ENCODE measurements around the gene AIFM1. TPM values are rescaled to one million over a fixed set of nuclear protein-coding genes. Genes with fewer than 3 reads are reported as not detected.

Gene AIFM1
- polyA plus RNA-seq, 1 donor (not counting 4 experiments of a cell fraction or from before 2014, with no cell fraction given): 52.5 TPM

- no peaks in the 10 kb centered on the region for H3K36me3 ChIP-seq (ENCODE audit: control insufficient read depth in 2 of 2, extremely low read depth in 1 of 2, insufficient read depth in 2 of 2, low read length in 2 of 2)
- H3K27me3 ChIP-seq (ENCODE audit: control insufficient read depth, extremely low read depth, insufficient read depth, low read length): no peaks in the 10 kb centered on the region
- TF ChIP-seq CTCF (optimal IDR thresholded peaks at IDR 0.05 in 1 of 3, IDR thresholded peaks at IDR 0.05 in 1 of 3, conservative IDR thresholded peaks at IDR 0.05 in 1 of 3; ENCODE audit: extremely low read depth in 1 of 3, insufficient read depth in 2 of 3, low read length in 3 of 3): no peak
- no peak overlapping the region for H2AFZ ChIP-seq (ENCODE audit: control insufficient read depth, low read length)
- H4K20me1 ChIP-seq (ENCODE audit: control insufficient read depth, extremely low read depth, insufficient read depth, low read length): no peaks in the 10 kb centered on the region
- H3K9ac ChIP-seq (ENCODE audit: control insufficient read depth, extremely low read depth, insufficient read depth, low read length): peak overlapping the region; percentile 29
- peak overlapping the region in 1 of 3 experiments; percentile 7 for H3K4me3 ChIP-seq (ENCODE audit: control insufficient read depth in 2 of 3, extremely low read depth in 1 of 3, insufficient read depth in 2 of 3, low read depth in 1 of 3, low read length in 3 of 3)
- dilution Hi-C loops (cut with MboI; ENCODE audit: extremely low pct_ligation_motif_present, low sequenced_read_pairs): no loop called here
- H3K4me2 ChIP-seq (ENCODE audit: control insufficient read depth, extremely low read depth, insufficient read depth, low read depth, low read length): peak overlapping the region; percentile 22
- no peaks in the 10 kb centered on the region for H3K9me3 ChIP-seq (ENCODE audit: control insufficient read depth, low read depth, low read length)
- peak overlapping the region; percentile 83 for H3K27ac ChIP-seq (ENCODE audit: control insufficient read depth, insufficient read depth, low read length)
- H3K9me1 ChIP-seq (ENCODE audit: control insufficient read depth, extremely low read depth, insufficient read depth, low read length): no peaks in the 10 kb centered on the region
- DNase-seq (ENCODE audit: low read depth, low spot score) (no peak), FAIRE-seq (no peak)
- H3K79me2 ChIP-seq (ENCODE audit: control insufficient read depth, insufficient read depth, low read length): peaks cover 7% of the 10 kb centered on the region
- peaks cover 34% of the 10 kb centered on the region for H3K4me1 ChIP-seq (ENCODE audit: control insufficient read depth, extremely low read depth, insufficient read depth, low read length)
These were observed 51.5 kb downstream of the AIFM1 start for GRCh38 chrX:130114141-130114588.

- H3K27me3 ChIP-seq (ENCODE audit: control insufficient read depth, extremely low read depth, insufficient read depth, low read length): no peaks in the 10 kb centered on the region
- H4K20me1 ChIP-seq (ENCODE audit: control insufficient read depth, extremely low read depth, insufficient read depth, low read length): peaks cover 2% of the 10 kb centered on the region
- dilution Hi-C loops (cut with MboI; ENCODE audit: extremely low pct_ligation_motif_present, low sequenced_read_pairs): no loop called here
- H3K9me1 ChIP-seq (ENCODE audit: control insufficient read depth, extremely low read depth, insufficient read depth, low read length): no peaks in the 10 kb centered on the region
- H3K4me1 ChIP-seq (ENCODE audit: control insufficient read depth, extremely low read depth, insufficient read depth, low read length): peaks cover 30% of the 10 kb centered on the region
- peak overlapping the region; percentile 75 for H3K9ac ChIP-seq (ENCODE audit: control insufficient read depth, extremely low read depth, insufficient read depth, low read length)
- no peak overlapping the region for H2AFZ ChIP-seq (ENCODE audit: control insufficient read depth, low read length)
- H3K9me3 ChIP-seq (ENCODE audit: control insufficient read depth, low read depth, low read length): no peaks in the 10 kb centered on the region
- H3K4me2 ChIP-seq (ENCODE audit: control insufficient read depth, extremely low read depth, insufficient read depth, low read depth, low read length): peak overlapping the region; percentile 56
- DNase-seq (ENCODE audit: low read depth, low spot score) (no peak), FAIRE-seq (no peak)
- peak overlapping the region; percentile 74 for H3K27ac ChIP-seq (ENCODE audit: control insufficient read depth, insufficient read depth, low read length)
- H3K36me3 ChIP-seq (ENCODE audit: control insufficient read depth in 2 of 2, extremely low read depth in 1 of 2, insufficient read depth in 2 of 2, low read length in 2 of 2): no peaks in the 10 kb centered on the region
- H3K79me2 ChIP-seq (ENCODE audit: control insufficient read depth, insufficient read depth, low read length): peaks cover 31% of the 10 kb centered on the region
- H3K4me3 ChIP-seq (ENCODE audit: control insufficient read depth in 2 of 3, extremely low read depth in 1 of 3, insufficient read depth in 2 of 3, low read depth in 1 of 3, low read length in 3 of 3): peak overlapping the region; percentile 26 to 45 (median 42)
- no peak for TF ChIP-seq EZH2 (IDR thresholded peaks at IDR 0.05; ENCODE audit: low read length)
- TF ChIP-seq CTCF (optimal IDR thresholded peaks at IDR 0.05 in 1 of 3, IDR thresholded peaks at IDR 0.05 in 1 of 3, conservative IDR thresholded peaks at IDR 0.05 in 1 of 3; ENCODE audit: extremely low read depth in 1 of 3, insufficient read depth in 2 of 3, low read length in 3 of 3): no peak
These were observed 54.2 kb downstream of the AIFM1 start for GRCh38 chrX:130111220-130112154.
